ENCODE data around the gene LDLRAD3.

Gene LDLRAD3

GRCh38 chr11:35982061-35982460 is 38.2 kb downstream of the LDLRAD3 start:
- no peak for TF ChIP-seq CTCF (IDR thresholded peaks at IDR 0.05; ENCODE audit: low read length, missing control alignments)
- H3K4me3 ChIP-seq (replicated peaks; ENCODE audit: low read depth, low read length) = no peak overlapping the region

GRCh38 chr11:35983981-35984380 is 40.1 kb downstream of the LDLRAD3 start:
- TF ChIP-seq CTCF (IDR thresholded peaks at IDR 0.05; ENCODE audit: low read length, missing control alignments) = no peak
- no peak for DNase-seq (ENCODE audit: low read depth)

More at GRCh38 chr11:35982061-35982460, 38.2 kb downstream of the LDLRAD3 start:
- DNase-seq (ENCODE audit: low read depth) = no peak

GRCh38 chr11:35986947-35987346 is 43.1 kb downstream of the LDLRAD3 start:
- DNase-seq (ENCODE audit: low read depth) = no peak
- TF ChIP-seq CTCF (IDR thresholded peaks at IDR 0.05; ENCODE audit: low read length, missing control alignments) = no peak
- no peak overlapping the region for H3K4me3 ChIP-seq (replicated peaks; ENCODE audit: low read depth, low read length)

More at GRCh38 chr11:35983981-35984380, 40.1 kb downstream of the LDLRAD3 start:
- H3K4me3 ChIP-seq (replicated peaks; ENCODE audit: low read depth, low read length) = no peak overlapping the region

GRCh38 chr11:35990170-35990569 is 46.3 kb downstream of the LDLRAD3 start:
- no peak overlapping the region for H3K4me3 ChIP-seq (replicated peaks; ENCODE audit: low read depth, low read length)
- no peak for TF ChIP-seq CTCF (IDR thresholded peaks at IDR 0.05; ENCODE audit: low read length, missing control alignments)
- no peak for DNase-seq (ENCODE audit: low read depth)

- no peak overlapping the region for H3K4me3 ChIP-seq (replicated peaks; ENCODE audit: low read depth, low read length)
- no peak for TF ChIP-seq CTCF (IDR thresholded peaks at IDR 0.05; ENCODE audit: low read length, missing control alignments)
- no peak for DNase-seq (ENCODE audit: low read depth)
These were observed 47.0 kb downstream of the LDLRAD3 start for GRCh38 chr11:35990816-35991215.

GRCh38 chr11:35992548-35992947 is 48.7 kb downstream of the LDLRAD3 start:
- no peak for TF ChIP-seq CTCF (IDR thresholded peaks at IDR 0.05; ENCODE audit: low read length, missing control alignments)
- no peak overlapping the region for H3K4me3 ChIP-seq (replicated peaks; ENCODE audit: low read depth, low read length)
- DNase-seq (ENCODE audit: low read depth) = no peak

GRCh38 chr11:35994421-35994820 is 50.6 kb downstream of the LDLRAD3 start:
- H3K4me3 ChIP-seq (replicated peaks; ENCODE audit: low read depth, low read length) = no peak overlapping the region
- no peak for DNase-seq (ENCODE audit: low read depth)
- TF ChIP-seq CTCF (IDR thresholded peaks at IDR 0.05; ENCODE audit: low read length, missing control alignments) = no peak

Data from fibroblast of pulmonary artery (primary cell).